Transverse colon (tissue), 4 donors: ENCODE data around the gene IGF2BP1.

Source experiments
- EP300 ChIP-seq: sonication (generic); formaldehyde crosslinking; IDR thresholded peaks from one replicate; pipeline ENCODE4 v1.6.1; 2017; ENCODE audit warnings: antibody characterized with exemption, low read depth
- POLR2A ChIP-seq: fragments of 450-650 bp; IDR thresholded peaks from one replicate; pipeline ENCODE4 v1.6.1; 2016; ENCODE audit warnings: antibody characterized with exemption, mild to moderate bottlenecking, moderate library complexity
- POLR2AphosphoS5 ChIP-seq, 3 donors: sonication (generic); formaldehyde crosslinking; IDR thresholded peaks; one replicate each; pipeline ENCODE4 v1.6.1; 2016; ENCODE audit warnings: antibody characterized with exemption in 3 of 3
- TF ChIP-seq, protein P1 (sequence below), 5 experiments: fragments of 200-600 bp in 3 of 5; fragments of 450-650 bp in 2 of 5; sonication (generic) in 3 of 5; IDR thresholded peaks; 1 replicate in 2 of 5; 2 replicates in 3 of 5; pipeline ENCODE4 v1.5.1; 2016 to 2017; ENCODE audit warnings: antibody characterized with exemption in 5 of 5, inconsistent platforms in 3 of 5, mild to moderate bottlenecking in 2 of 5, moderate library complexity in 1 of 5

DNA sequence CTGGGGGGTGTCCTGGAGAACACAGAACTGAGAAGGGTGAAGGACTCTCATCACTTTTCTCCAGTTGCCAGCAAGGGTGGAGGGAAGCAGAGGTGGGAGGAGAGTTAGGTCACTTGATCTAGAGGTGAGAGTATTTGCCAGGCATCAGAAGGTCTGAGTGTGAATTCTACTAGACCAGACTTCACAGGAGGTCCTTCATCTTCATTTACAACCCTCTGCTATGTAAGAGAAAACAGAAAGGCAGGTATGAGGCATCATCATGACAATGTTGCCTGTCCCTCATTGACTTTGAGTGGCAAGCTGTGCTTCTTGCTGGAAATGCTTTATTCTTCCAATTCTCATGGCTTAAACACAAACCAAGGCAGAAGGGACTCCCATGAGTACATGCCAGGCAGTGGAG is 89.5 kb downstream of the IGF2BP1 start:
- TF ChIP-seq, protein P1, sequence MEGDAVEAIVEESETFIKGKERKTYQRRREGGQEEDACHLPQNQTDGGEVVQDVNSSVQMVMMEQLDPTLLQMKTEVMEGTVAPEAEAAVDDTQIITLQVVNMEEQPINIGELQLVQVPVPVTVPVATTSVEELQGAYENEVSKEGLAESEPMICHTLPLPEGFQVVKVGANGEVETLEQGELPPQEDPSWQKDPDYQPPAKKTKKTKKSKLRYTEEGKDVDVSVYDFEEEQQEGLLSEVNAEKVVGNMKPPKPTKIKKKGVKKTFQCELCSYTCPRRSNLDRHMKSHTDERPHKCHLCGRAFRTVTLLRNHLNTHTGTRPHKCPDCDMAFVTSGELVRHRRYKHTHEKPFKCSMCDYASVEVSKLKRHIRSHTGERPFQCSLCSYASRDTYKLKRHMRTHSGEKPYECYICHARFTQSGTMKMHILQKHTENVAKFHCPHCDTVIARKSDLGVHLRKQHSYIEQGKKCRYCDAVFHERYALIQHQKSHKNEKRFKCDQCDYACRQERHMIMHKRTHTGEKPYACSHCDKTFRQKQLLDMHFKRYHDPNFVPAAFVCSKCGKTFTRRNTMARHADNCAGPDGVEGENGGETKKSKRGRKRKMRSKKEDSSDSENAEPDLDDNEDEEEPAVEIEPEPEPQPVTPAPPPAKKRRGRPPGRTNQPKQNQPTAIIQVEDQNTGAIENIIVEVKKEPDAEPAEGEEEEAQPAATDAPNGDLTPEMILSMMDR (IDR thresholded peaks at IDR 0.05), result no peak
- TF ChIP-seq EP300 (no peak), POLR2A (no peak), POLR2AphosphoS5 (IDR thresholded peaks at IDR 0.05) (no peak)
